NB4 (cell line): Measurements from ENCODE around the gene C1orf185.

Experiments used
- CTCF ChIP-seq: IDR thresholded peaks from one replicate; pipeline ENCODE4 v1.5.1; 2012; ENCODE audit warnings: low read depth, low read length
- MAX ChIP-seq: IDR thresholded peaks from 2 replicates; pipeline ENCODE4 v1.6.1; 2011; ENCODE audit warnings: low read depth, low read length
- POLR2A ChIP-seq: IDR thresholded peaks from 2 replicates; pipeline ENCODE4 v1.6.1; 2011; ENCODE audit warnings: mild to moderate bottlenecking; ENCODE audit not compliant: insufficient read length; ENCODE audit errors: extremely low read depth

DNA sequence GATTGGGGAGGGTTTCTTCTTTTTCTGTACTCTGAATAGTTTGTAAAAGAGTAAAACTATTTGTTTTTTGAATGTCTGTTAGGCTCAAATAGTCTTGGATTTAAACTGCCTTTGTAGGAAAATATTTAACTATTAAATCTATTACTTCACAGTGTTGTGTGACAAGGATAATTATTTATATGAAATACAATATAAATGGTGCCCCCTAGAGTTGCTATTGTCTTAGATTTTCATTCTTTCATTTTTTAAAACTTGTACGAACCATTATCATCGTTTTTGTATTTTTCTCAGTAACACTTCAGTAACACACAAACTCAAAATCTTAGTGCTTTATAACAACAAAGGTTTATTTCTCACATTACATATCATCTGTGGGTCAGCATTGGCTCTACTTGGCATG, 37.4 kb downstream of the C1orf185 start:
- TF ChIP-seq CTCF (no peak), POLR2A (no peak), MAX (no peak)
